Inflammatory macrophage treated with lipopolysaccharide for 4 hours (primary cell): ENCODE measurements around the gene TCTN3.
A peak's percentile ranks its signal among the peaks of the same experiment; 100 is the strongest.
"Not testable (repeated sequence)": the region's sequence is repeated elsewhere in the genome, so short reads cannot be mapped to it uniquely, and the experiment has no call there.

Experiments used
- DNase-seq: peaks from one replicate; pipeline ENCODE4 v3.0.0-alpha.2; 2020

The TCTN3 gene, protein sequence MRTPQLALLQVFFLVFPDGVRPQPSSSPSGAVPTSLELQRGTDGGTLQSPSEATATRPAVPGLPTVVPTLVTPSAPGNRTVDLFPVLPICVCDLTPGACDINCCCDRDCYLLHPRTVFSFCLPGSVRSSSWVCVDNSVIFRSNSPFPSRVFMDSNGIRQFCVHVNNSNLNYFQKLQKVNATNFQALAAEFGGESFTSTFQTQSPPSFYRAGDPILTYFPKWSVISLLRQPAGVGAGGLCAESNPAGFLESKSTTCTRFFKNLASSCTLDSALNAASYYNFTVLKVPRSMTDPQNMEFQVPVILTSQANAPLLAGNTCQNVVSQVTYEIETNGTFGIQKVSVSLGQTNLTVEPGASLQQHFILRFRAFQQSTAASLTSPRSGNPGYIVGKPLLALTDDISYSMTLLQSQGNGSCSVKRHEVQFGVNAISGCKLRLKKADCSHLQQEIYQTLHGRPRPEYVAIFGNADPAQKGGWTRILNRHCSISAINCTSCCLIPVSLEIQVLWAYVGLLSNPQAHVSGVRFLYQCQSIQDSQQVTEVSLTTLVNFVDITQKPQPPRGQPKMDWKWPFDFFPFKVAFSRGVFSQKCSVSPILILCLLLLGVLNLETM

DNA sequence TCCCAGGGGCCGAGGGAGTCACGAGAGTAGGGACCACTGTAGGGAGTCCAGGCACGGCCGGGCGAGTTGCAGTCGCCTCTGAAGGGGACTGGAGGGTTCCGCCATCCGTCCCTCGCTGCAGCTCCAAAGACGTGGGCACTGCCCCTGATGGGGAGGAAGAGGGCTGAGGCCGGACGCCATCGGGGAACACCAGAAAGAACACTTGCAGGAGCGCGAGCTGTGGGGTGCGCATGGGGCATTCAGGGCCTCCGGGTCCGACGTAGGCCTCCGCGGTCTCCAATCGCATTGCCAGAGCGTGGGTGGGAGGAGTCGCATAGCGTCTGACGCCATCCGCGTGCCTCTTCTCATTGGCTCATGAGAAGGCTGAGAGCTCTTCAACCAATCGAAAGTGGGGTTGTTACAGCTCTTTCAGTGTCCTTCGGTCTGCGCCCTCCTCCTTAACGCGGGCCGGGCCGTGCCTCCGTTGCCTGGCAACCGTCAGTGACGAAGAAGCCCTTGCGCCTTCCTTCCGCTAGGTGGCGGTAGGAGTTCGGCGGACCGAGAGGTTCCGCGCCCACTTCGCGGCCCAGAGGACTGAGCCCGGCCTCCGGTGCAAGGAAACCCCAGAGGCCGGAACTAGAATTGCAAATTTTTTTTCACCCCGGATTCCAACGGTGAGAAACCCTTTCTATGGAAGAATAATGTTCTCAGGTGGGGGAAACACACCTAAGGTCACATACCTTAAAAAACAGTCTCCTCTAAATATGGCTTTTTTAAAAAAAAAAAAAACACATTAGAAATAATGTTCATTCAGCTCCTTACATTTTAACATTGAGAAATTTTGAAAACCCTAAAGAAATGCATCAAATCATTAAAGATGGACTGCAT is at the start of gene TCTN3:
Gene TCTN3, minus strand, starts transcription at position 260 of the 867 bp plus-strand sequence. Its CDS starts 28 bp downstream, at position 232.
- peak; percentile 100 for DNase-seq

DNA sequence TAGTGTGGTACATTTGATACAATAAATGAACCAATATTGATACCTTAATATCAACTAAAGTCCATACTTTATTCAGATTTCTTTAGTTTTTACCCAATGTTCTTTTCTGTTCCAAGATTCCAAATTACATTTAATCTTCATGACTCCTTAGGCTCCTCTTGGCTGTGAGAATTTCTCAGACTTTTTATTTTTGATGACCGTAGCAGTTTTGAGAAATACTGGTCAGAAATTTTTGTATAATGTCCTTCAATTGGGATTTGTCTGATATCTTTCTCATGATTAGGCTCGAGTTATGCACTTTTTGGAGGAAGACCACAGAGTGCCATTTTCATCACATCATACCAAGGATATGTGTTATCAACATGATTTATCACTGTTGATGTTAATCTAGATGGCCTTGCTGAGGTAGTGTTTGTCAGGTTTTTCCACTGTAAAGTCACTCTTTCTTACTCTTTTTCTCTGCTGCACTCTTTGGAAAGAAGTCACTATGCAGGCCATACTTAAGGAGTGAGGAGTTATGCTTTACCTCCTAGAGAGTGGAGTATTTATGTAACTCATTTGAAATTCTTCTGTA is 49.3 kb upstream of the TCTN3 start:
- DNase-seq: no peak

DNA sequence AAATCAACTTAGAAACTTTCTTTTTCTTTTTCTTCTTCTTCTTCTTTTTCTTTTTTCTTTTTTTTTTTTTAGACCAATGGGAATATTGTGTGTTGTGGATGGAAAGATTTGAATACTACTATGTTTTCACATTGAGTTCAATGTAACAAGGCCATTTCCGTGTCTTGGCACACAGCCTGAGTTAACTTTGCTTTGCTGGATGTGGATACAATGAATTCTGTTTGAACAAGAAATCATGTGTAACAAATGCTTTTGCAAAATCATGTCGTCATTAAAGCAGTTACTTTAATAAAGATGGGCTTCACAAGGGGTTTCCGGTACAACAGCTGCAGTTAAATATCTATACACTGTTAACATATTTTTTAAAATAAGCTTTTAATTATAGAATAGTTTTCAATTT is 48.8 kb upstream of the TCTN3 start:
- DNase-seq: no peak

DNA sequence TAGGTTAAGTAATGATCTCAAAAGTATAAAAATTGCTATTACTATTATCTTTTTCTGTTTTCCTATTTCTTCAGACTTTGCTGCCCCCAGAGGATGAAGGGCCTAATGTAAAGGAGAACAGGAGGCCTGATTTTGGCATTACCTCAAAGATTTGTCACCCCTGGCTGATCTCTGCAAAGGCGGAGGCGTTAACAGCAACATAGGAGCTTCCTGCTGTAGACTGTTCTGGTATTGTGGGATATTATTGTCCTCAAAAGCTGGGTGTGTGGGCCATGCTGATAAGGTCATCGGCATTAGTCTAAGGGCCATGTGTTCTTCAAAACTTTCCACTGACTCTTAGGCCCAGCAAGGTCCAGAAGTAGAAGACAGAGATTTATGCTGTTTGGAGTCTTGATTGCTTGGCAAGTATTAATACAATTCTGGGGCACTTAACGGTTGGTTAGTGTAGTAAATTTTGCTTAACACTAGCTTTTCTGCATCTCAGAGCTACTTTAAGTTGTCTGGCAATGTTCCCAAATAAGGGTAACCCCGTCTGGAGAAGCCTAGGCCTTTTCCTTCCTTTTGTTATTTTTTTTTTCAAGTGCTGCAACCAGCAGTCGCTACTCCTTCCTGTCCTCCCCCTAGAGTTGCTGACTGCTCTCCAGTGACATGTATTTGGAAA is 48.2 kb upstream of the TCTN3 start:
- peak; percentile 76 for DNase-seq

DNA sequence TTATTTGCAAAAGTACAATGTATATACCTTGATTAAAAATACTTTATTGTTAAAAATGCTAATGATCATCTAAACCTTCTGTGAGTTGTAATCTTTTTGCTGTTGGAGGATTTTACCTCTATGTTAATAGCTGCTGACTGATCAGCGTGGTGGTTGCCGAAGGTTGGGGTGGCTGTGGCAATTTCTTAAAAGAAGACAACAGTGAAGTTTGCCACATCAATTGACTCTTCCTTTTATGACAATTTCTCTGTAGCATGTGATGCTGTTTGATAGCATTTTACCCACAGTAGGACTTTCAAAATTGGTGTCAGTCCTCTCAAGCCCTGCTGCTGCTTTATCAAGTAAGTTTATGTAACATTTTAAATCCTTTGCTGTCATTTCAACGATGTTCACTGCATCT is 45.3 kb upstream of the TCTN3 start:
- no peak for DNase-seq

DNA sequence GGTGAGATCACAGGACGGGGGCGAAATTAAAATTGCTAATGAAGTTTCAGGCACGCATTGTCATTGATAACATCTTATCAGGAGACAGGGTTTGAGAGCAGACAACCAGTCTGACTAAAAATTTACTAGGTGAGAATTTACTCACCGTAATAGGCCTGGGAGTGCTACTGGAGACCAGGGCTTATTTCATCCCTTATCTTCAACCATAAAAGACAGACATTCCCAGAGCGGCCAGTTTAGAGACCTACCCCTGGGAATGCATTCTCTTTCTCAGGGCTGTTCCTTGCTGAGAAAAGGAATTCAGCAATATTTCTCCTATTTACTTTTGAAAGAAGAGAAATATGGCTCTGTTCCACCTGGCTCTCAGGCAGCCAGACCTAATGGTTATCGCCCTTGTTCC is 39.2 kb upstream of the TCTN3 start:
- not testable (repeated sequence) for DNase-seq

DNA sequence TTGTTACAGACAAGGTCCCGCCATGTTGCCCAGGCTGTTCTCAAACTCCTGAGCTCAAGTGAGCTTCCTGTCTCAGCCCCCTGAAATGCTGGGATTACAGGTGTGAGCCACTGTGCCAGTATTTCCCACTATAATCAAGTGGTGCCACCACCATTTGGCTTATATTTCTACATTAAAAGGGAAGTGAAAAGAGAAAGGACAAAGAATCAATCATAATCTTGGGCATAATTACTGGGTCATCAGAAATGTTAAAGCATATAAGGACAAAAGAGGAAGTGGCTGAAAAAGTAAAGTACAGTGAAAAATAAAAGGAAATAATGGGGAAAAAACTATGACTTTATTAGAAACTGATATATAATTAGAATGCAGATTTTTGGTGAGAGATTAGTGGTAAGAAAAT is 36.5 kb upstream of the TCTN3 start:
- peak; percentile 73 for DNase-seq

DNA sequence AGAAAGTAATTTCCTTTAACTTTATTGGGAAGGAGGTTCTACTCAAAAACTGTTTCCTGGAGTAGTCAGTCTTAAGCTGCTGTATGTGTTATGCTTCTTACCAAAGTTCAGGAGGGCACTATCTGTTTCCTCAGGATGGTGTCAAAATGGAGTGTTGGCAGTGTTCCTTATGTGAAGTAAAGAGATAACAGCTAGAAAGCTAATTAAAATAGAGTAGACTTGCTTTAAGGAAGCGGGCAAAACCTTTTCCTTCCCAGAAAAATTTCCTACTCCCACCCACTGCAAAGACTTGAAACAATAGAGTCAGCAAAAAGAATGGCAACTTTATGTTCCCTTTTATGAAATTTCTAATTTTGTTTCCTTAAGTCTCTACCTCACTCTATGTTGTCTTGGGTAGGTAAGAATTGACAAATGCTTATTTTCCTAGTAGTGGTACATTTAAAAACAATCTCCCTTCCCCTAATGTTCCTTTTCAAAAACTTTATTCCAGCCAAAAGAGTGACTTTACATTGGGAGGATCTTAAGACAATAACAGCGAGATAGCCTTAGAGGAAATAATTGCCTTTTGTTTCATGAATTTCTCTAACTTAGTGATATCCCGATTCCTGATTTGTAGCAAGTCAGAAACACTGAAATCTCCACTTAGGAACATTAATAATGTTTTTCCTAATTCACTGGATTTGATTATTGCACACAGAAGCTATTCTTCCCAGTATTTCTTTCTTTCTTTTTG is 35.8 kb upstream of the TCTN3 start:
- peak; percentile 43 for DNase-seq

DNA sequence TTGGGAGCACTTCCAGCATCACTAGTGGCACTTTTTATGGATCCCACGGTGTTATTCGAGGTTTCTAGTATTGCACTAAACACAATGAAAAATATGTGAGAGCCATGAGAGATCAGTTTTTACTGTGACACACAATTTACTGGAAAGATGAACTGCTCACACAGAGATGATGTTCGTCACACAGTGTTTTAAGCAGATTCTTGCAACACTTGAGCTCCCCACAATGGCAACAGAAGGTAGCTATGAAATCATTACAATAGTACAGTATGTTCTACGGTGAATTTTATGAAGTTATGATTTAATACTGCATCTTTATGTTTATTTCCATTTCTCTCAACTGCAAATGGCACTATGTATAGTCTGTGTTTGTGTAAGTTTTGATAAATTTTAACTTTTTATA is 34.8 kb upstream of the TCTN3 start:
- peak; percentile 21 for DNase-seq

DNA sequence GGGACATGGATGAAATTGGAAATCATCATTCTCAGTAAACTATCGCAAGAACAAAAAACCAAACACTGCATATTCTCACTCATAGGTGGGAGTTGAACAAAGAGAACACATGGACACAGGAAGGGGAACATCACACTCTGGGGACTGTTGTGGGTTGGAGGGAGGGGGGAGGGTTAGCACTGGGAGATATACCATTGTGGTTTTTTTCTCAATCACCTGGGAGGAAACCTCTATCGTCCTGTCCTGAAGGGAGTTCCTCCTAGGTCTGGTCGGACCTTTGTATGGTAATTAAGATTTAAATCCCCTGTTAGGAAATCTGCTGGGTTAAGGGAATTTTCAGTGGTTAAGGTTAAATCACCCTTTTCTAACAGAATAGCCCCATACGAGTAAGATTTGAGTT is 28.8 kb upstream of the TCTN3 start:
- DNase-seq: not testable (repeated sequence)

DNA sequence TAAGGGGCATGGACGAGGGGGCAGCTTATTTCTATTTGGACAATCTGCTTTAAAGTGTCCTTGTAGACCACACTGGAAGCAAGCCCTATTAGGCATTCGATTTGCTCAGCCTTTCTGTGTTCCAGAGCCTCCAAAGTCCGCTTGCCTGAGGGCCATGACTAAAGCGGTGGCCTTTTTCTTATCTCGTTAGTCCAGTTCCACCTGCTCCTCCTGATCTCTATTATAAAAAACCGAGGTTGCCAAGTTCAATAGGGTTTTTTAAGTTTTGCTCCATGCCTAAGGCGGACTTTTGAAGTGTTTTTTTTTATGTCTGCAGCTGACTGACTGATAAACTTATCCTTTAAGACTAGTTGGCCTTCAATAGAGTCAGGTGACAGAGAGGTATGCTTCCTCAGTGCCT is 27.0 kb upstream of the TCTN3 start:
- not testable (repeated sequence) for DNase-seq

DNA sequence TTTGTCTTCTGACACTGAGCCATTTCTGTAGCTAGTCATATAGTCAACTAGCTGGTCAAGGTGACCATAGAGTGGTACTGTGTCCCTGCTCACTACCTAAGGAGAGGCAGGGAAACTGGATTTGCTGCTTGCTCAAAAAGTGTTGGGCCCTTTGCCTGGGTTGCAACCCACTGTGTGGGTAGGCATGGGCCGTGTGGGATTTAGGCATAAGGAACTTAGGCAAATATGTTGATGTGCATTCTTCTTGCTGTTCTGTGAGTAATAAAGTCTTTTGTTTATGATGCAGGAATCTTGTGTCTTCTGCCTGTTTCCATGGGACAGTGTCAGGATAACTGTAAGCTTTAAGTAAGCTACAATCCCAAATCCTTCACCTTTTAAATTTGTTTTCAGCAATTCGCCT is 23.1 kb upstream of the TCTN3 start:
- DNase-seq: peak; percentile 10

DNA sequence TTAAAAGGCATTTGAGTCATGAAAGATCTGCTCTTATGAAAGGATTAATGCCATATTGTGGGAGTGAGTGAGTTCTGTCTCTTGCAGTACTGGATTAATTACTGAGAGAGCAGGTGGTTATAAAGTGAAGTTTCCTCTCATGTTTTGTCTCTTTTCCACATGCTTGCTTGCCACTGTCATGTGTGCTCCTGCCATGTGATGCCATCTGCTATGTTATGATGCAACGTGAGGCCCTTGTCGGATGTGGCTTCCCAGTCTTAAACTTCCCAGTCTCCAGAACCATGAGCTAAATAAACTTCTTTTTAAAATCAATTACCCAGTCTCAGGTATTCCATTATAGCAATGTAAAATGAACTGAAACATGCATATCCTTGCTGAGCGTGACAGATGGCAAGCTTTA is 22.7 kb upstream of the TCTN3 start:
- peak; percentile 33 for DNase-seq

DNA sequence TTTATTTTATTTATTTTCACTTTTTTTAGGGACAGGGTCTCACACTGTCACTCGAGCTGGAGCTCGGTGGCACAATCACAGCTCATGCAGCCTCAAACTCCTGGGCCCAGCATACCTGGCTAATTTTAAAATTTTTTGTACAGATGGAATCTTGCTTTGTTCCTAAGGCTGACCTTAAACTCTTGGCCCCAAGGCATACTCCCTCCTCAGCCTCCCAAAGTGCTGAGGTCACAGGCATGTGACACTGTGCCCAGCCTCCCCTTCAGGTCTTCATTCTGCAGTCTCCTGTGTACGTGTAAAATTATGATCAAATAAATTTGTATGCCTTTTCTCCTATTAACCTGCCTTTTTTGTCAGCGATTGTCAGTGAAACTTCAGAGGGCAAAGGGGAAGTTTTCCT is 17.8 kb upstream of the TCTN3 start:
- no peak for DNase-seq

DNA sequence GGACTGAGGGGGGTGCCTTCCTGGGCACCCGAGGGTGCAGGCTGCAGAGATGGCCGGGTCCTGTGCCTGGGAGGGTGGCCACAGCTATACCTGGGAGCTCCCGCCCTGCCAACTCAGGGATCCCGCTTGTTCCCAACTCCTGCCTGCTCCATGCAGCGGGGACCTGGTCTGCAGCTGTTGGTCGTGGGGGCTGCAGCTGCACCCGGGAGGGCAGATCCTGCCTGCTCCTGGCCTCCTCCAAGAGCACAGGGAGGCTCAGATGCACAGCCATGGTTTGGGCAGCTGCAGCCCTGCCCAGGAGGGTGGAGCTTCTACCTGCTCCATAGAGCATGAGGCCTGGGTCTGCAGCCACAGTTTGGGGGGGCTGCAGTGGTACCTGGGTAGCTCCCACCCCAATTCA is 13.3 kb upstream of the TCTN3 start:
- no peak for DNase-seq

DNA sequence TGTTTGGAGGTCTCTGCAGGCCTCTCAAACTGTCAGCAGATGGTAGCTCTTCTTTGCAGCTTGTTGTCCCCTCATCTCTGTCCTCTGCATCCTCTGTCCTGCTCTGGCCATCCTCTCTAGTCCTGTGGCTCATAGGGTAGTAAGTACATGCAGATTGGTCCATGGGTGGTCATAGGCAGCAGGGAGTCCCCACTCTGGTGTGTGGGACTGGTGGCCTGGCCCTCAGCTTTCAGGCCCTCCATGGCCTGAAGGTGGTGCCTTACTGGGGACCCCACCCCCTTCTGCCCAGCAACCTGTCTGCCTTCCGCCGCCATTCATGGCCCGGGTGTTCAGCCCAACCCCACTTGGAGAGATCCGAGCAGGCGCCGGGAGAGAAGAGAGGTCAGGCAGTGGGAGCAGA is 12.8 kb upstream of the TCTN3 start:
- DNase-seq: no peak

DNA sequence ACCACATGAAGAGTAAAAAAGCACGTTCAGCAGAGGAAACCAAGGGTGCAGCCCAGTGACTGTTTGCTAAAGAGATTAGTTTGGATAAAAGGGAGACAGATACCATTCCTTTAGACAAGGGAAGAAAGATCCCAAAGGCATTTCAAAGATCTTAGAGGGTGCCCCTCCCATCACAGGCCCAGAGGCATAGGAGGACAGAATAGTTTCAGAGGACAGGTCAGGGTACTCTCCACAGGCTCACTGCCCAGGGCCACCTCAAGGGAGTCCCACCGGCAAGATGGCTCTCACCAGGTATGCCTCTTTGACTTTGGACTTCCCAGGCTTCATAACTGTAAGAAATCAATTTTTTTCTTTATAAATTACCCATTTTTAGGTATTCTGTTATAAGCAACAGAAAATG is 4.7 kb upstream of the TCTN3 start:
- no peak for DNase-seq

DNA sequence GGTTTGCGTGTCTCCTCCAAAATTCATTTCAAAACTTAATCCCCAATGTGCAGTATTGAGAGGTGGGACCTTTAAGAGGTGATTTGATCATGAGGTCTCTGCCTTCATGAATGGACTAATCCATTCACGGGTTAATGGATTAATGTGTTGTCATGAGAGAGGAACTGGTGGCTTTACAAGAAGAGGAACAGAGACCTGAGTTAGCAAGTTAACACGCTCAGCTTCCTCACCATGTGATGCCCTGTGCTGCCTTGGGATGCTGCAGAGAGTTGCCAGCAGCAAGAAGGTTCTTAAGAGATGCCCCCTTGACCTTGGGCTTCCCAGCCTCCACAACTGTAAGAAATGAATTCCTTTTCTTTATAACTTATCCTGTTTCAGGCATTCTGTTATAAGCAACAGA is 3.7 kb upstream of the TCTN3 start:
- DNase-seq: peak; percentile 84

DNA sequence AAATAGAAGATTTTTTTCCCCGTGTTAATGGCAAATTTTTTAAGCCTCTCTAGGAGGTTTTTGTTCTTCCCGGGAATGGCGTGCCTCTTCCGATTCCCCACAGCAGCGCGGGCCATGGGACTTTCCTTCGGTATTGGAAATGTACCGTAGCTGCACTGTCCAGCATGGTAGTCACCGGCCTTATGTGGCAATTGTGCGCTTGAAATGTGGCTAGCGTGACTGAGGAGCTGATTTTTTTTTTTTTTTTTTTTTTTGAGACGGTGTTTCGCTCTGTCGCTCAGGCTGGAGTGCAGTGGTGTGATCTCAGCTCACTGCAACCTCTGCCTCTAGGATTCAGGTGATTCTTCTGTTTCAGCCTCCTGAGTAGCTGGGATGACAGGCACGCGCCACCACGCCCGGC is 938 bp upstream of the TCTN3 start:
- no peak for DNase-seq

DNA sequence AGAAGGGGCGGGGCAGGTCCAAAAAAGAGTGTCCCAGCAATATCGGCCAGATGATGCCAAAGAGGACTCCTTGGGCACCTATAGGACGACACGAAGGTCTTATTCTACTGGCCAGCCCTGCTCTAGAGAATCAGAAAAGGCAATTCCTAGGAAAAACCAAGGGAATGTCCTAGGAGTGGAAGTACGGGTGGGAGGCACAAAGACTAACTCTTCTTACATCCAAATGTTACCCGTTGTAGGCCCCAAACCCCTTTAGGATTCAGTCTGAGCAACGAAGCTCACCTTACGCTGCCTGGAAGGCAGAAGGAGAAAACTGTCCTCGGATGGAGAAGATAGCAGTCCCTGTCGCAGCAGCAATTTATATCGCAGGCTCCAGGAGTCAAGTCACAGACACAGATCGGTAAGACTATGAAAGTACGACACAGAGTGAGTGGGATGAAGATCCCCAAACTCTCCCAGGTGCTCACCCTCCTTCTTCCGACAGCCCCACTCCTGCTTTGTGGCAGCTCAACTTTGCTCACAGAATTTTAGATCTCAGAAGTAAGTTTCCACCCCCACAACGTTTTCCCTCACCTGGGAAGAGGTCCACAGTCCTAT is 558 bp downstream of the TCTN3 start:
- no peak for DNase-seq

DNA sequence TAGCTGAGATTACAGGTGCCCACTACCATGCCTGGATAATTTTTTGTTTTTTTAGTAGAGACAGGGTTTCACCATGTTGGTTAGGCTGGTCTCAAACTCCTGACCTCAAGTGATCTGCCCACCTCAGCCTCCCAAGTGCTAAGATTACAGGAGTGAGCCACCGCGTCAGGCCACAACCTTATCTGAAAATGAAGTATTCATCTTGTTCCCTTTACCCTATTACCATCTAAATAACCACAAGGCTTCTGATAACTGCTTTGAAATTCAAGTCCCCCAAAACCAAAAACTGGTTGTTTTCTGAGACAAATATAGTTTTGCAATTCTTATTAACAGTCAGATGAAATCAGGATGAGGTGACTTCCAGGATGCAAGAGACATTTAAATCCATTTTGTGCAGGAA is 2.4 kb downstream of the TCTN3 start:
- no peak for DNase-seq

DNA sequence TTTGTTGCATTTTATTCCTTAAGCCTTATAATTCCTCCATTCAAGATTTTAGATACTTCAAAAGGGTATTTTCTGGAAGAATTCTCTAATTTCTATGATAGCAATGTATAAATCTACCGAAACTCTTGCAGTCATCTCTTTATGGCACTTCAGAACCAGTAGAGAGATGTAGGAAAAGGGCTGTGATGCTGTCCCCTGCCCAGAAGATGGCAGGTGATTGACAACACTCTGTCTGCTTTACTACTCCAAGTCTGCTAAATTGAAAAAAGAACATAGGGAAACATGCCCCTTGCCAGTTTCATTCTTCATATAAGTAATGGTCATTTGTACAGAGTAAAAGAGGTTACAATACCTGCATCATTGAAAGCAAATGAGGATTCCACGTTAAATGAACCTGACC is 5.1 kb downstream of the TCTN3 start:
- no peak for DNase-seq
